NCI-H146 (cell line): ENCODE data around the gene FILIP1L.

Source experiments
- DNase-seq: peaks from one replicate; lab custom pipeline; 2025; lab: John Stamatoyannopoulos, UW

FILIP1L gene

GRCh38 chr3:99951701-99952100 is 162.6 kb downstream of the FILIP1L start:
- no peak for DNase-seq

GRCh38 chr3:99950921-99951320 is 163.4 kb downstream of the FILIP1L start:
- DNase-seq, result no peak

- no peak for DNase-seq
Measured at GRCh38 chr3:99949956-99950670, 164.2 kb downstream of the FILIP1L start.

GRCh38 chr3:99948467-99949089 is 165.7 kb downstream of the FILIP1L start:
- DNase-seq, result no peak

- DNase-seq, result no peak
Measured at GRCh38 chr3:99947356-99947755, 166.9 kb downstream of the FILIP1L start.

GRCh38 chr3:99945328-99945995 is 168.8 kb downstream of the FILIP1L start:
- peak; percentile 21 for DNase-seq

- no peak for DNase-seq
Measured at GRCh38 chr3:99943931-99944761, 170.2 kb downstream of the FILIP1L start.

GRCh38 chr3:99941211-99941610 is 173.1 kb downstream of the FILIP1L start:
- DNase-seq, result no peak

GRCh38 chr3:99940350-99940749 is 174.0 kb downstream of the FILIP1L start:
- DNase-seq, result no peak

- DNase-seq, result no peak
Measured at GRCh38 chr3:99939876-99940275, 174.4 kb downstream of the FILIP1L start.

- DNase-seq, result no peak
Measured at GRCh38 chr3:99938270-99938911, 175.9 kb downstream of the FILIP1L start.

- no peak for DNase-seq
Measured at GRCh38 chr3:99934975-99935797, 179.1 kb downstream of the FILIP1L start.

- no peak for DNase-seq
Measured at GRCh38 chr3:99933971-99934750, 180.1 kb downstream of the FILIP1L start.

GRCh38 chr3:99931059-99931458 is 183.2 kb downstream of the FILIP1L start:
- peak; percentile 21 for DNase-seq

GRCh38 chr3:99929745-99930139 is 184.6 kb downstream of the FILIP1L start:
- no peak for DNase-seq

GRCh38 chr3:99928771-99929744 is 185.2 kb downstream of the FILIP1L start:
- no peak for DNase-seq

GRCh38 chr3:99927671-99928457 is 186.4 kb downstream of the FILIP1L start:
- no peak for DNase-seq

- no peak for DNase-seq
Measured at GRCh38 chr3:99925584-99926230, 188.6 kb downstream of the FILIP1L start.
